WTC11 (cell line): ENCODE measurements around the gene LIMCH1.

Source experiments
- CREM ChIP-seq: sonication (generic); formaldehyde crosslinking; IDR thresholded peaks from 2 replicates; pipeline ENCODE4 v1.8.1; 2022; ENCODE audit warnings: mild to moderate bottlenecking, missing genetic modification reagents, moderate library complexity
- CTCF ChIP-seq: fragments of 200-600 bp; IDR thresholded peaks from 2 replicates; pipeline ENCODE4 v1.8.0; 2022; ENCODE audit warnings: antibody characterized with exemption
- ETV6 ChIP-seq: sonication (generic); formaldehyde crosslinking; IDR thresholded peaks from 2 replicates; pipeline ENCODE4 v1.8.1; 2022; ENCODE audit warnings: mild to moderate bottlenecking, missing genetic modification reagents
- NR3C1 ChIP-seq: sonication (generic); formaldehyde crosslinking; conservative IDR thresholded peaks from 2 replicates; pipeline ENCODE4 v1.8.1; 2023; ENCODE audit warnings: low read depth, mild to moderate bottlenecking, missing genetic modification reagents
- PREB ChIP-seq: sonication (generic); formaldehyde crosslinking; IDR thresholded peaks from 2 replicates; pipeline ENCODE4 v1.8.1; 2022; ENCODE audit warnings: mild to moderate bottlenecking, missing genetic modification reagents, moderate library complexity, borderline replicate concordance
- SP1 ChIP-seq: sonication (generic); formaldehyde crosslinking; conservative IDR thresholded peaks from 2 replicates; pipeline ENCODE4 v1.8.1; 2022; ENCODE audit warnings: missing genetic modification reagents
- TEAD4 ChIP-seq: sonication (generic); formaldehyde crosslinking; IDR thresholded peaks from 2 replicates; pipeline ENCODE4 v1.8.0; 2022; ENCODE audit warnings: mild to moderate bottlenecking, missing genetic modification reagents
- USF2 ChIP-seq: sonication (generic); formaldehyde crosslinking; IDR thresholded peaks from 2 replicates; pipeline ENCODE4 v1.8.1; 2023; ENCODE audit warnings: mild to moderate bottlenecking, missing genetic modification reagents, moderate library complexity
- ZNF121 ChIP-seq: sonication (generic); formaldehyde crosslinking; IDR thresholded peaks from 2 replicates; pipeline ENCODE4 v1.8.0; 2023; ENCODE audit warnings: missing genetic modification reagents
- TF ChIP-seq, protein P1 (sequence below): sonication (generic); formaldehyde crosslinking; IDR thresholded peaks from 2 replicates; pipeline ENCODE4 v1.8.0; 2022; ENCODE audit warnings: mild to moderate bottlenecking, missing genetic modification reagents
- TF ChIP-seq, protein P2 (sequence below): sonication (generic); formaldehyde crosslinking; IDR thresholded peaks from 2 replicates; pipeline ENCODE4 v1.8.0; 2023; ENCODE audit warnings: missing genetic modification reagents, mild to moderate bottlenecking, borderline replicate concordance
- TF ChIP-seq, protein P3 (sequence below): sonication (generic); formaldehyde crosslinking; IDR thresholded peaks from 2 replicates; pipeline ENCODE4 v1.8.0; 2023; ENCODE audit warnings: missing genetic modification reagents
- TF ChIP-seq, protein P4 (sequence below): sonication (generic); formaldehyde crosslinking; IDR thresholded peaks from 2 replicates; pipeline ENCODE4 v1.8.0; 2022; ENCODE audit warnings: mild to moderate bottlenecking, missing genetic modification reagents

DNA sequence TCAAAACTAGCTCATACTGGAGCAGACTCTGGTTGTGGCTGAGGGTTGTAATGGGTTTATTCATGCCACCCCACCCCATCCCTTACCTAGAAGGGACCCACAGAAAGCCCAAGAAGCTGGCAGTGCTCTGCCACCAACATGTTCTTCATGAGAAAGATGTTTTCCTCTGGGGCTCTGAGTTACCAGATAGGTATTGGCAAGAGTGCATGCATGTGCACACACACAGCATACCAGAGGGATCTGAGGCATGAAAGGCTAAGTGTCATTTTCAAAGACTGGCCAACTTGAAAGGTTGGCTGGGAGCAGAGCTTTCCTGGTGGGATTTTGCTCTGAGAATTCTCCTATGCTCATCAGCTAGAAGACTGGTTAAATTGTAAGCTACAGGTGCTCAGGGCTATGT, 145.4 kb downstream of the LIMCH1 start:
- no peak for TF ChIP-seq ZNF121
- TF ChIP-seq CTCF: no peak
- TF ChIP-seq, protein P1, sequence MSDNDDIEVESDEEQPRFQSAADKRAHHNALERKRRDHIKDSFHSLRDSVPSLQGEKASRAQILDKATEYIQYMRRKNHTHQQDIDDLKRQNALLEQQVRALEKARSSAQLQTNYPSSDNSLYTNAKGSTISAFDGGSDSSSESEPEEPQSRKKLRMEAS: no peak
- TF ChIP-seq SP1 (CRISPR knock-in tag): no peak
- TF ChIP-seq NR3C1 (CRISPR knock-in tag): no peak
- TF ChIP-seq, protein P2, sequence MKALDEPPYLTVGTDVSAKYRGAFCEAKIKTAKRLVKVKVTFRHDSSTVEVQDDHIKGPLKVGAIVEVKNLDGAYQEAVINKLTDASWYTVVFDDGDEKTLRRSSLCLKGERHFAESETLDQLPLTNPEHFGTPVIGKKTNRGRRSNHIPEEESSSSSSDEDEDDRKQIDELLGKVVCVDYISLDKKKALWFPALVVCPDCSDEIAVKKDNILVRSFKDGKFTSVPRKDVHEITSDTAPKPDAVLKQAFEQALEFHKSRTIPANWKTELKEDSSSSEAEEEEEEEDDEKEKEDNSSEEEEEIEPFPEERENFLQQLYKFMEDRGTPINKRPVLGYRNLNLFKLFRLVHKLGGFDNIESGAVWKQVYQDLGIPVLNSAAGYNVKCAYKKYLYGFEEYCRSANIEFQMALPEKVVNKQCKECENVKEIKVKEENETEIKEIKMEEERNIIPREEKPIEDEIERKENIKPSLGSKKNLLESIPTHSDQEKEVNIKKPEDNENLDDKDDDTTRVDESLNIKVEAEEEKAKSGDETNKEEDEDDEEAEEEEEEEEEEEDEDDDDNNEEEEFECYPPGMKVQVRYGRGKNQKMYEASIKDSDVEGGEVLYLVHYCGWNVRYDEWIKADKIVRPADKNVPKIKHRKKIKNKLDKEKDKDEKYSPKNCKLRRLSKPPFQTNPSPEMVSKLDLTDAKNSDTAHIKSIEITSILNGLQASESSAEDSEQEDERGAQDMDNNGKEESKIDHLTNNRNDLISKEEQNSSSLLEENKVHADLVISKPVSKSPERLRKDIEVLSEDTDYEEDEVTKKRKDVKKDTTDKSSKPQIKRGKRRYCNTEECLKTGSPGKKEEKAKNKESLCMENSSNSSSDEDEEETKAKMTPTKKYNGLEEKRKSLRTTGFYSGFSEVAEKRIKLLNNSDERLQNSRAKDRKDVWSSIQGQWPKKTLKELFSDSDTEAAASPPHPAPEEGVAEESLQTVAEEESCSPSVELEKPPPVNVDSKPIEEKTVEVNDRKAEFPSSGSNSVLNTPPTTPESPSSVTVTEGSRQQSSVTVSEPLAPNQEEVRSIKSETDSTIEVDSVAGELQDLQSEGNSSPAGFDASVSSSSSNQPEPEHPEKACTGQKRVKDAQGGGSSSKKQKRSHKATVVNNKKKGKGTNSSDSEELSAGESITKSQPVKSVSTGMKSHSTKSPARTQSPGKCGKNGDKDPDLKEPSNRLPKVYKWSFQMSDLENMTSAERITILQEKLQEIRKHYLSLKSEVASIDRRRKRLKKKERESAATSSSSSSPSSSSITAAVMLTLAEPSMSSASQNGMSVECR: no peak
- TF ChIP-seq, protein P3, sequence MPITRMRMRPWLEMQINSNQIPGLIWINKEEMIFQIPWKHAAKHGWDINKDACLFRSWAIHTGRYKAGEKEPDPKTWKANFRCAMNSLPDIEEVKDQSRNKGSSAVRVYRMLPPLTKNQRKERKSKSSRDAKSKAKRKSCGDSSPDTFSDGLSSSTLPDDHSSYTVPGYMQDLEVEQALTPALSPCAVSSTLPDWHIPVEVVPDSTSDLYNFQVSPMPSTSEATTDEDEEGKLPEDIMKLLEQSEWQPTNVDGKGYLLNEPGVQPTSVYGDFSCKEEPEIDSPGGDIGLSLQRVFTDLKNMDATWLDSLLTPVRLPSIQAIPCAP (CRISPR knock-in tag): no peak
- no peak for TF ChIP-seq USF2 (CRISPR knock-in tag)
- no peak for TF ChIP-seq PREB (CRISPR knock-in tag)
- TF ChIP-seq, protein P4, sequence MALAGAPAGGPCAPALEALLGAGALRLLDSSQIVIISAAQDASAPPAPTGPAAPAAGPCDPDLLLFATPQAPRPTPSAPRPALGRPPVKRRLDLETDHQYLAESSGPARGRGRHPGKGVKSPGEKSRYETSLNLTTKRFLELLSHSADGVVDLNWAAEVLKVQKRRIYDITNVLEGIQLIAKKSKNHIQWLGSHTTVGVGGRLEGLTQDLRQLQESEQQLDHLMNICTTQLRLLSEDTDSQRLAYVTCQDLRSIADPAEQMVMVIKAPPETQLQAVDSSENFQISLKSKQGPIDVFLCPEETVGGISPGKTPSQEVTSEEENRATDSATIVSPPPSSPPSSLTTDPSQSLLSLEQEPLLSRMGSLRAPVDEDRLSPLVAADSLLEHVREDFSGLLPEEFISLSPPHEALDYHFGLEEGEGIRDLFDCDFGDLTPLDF (CRISPR knock-in tag): no peak
- no peak for TF ChIP-seq ETV6 (CRISPR knock-in tag)
- no peak for TF ChIP-seq TEAD4 (CRISPR knock-in tag)
- no peak for TF ChIP-seq CREM (CRISPR knock-in tag)
